ENCODE data around the gene CPAMD8.

The CPAMD8 gene

GRCh38 chr19:16914421-16914820 is 112.2 kb downstream of the CPAMD8 start:
- no peaks in the 10 kb centered on the region for H3K4me1 ChIP-seq
- H3K9ac ChIP-seq = no peak overlapping the region
- TF ChIP-seq, protein P1, sequence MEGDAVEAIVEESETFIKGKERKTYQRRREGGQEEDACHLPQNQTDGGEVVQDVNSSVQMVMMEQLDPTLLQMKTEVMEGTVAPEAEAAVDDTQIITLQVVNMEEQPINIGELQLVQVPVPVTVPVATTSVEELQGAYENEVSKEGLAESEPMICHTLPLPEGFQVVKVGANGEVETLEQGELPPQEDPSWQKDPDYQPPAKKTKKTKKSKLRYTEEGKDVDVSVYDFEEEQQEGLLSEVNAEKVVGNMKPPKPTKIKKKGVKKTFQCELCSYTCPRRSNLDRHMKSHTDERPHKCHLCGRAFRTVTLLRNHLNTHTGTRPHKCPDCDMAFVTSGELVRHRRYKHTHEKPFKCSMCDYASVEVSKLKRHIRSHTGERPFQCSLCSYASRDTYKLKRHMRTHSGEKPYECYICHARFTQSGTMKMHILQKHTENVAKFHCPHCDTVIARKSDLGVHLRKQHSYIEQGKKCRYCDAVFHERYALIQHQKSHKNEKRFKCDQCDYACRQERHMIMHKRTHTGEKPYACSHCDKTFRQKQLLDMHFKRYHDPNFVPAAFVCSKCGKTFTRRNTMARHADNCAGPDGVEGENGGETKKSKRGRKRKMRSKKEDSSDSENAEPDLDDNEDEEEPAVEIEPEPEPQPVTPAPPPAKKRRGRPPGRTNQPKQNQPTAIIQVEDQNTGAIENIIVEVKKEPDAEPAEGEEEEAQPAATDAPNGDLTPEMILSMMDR (IDR thresholded peaks at IDR 0.05) = no peak
- H3K27me3 ChIP-seq (ENCODE audit: control insufficient read depth, insufficient read depth, low read length) = no peaks in the 10 kb centered on the region
- H2AFZ ChIP-seq = no peak overlapping the region
- no peak overlapping the region for H3K27ac ChIP-seq
- H3K36me3 ChIP-seq (ENCODE audit: control insufficient read depth, insufficient read depth, low read length) = no peaks in the 10 kb centered on the region
- H3K4me2 ChIP-seq (ENCODE audit: low read length) = no peak overlapping the region
- no peaks in the 10 kb centered on the region for H3K79me2 ChIP-seq
- H3K9me3 ChIP-seq (ENCODE audit: control insufficient read depth, low read length) = no peaks in the 10 kb centered on the region
- H3K4me3 ChIP-seq (ENCODE audit: low read depth, low read length) = no peak overlapping the region

DNA sequence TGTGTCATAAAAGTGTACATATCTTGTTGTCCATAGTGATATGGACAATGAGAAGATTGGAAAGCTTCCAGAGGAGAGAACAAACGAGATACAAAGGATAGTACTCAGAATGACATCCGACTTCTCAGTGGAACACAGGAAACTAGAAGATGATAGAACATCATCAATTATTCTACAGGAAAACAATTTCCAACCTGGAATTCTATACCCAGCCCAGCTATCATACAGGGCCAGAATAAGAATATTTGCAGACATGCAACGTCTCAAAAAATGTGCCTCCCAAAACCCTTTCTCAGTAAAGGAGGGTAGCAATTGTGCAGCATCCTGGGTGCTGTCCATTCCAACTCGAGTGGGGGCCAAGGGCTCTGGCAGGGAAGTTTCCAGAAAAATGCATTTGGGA is 113.8 kb downstream of the CPAMD8 start:
- Histone ChIP-seq H3K9me3 (ENCODE audit: control insufficient read depth, low read length) (no peaks in the 10 kb centered on the region), H2AFZ (no peak overlapping the region), H3K4me1 (no peaks in the 10 kb centered on the region), H3K27me3 (ENCODE audit: control insufficient read depth, insufficient read depth, low read length) (no peaks in the 10 kb centered on the region), H3K36me3 (ENCODE audit: control insufficient read depth, insufficient read depth, low read length) (no peaks in the 10 kb centered on the region), H3K79me2 (no peaks in the 10 kb centered on the region), H3K9ac (no peak overlapping the region), H3K4me2 (ENCODE audit: low read length) (no peak overlapping the region), H3K27ac (no peak overlapping the region), H3K4me3 (ENCODE audit: low read depth, low read length) (no peak overlapping the region)
- TF ChIP-seq, protein P1 (IDR thresholded peaks at IDR 0.05) = no peak

DNA sequence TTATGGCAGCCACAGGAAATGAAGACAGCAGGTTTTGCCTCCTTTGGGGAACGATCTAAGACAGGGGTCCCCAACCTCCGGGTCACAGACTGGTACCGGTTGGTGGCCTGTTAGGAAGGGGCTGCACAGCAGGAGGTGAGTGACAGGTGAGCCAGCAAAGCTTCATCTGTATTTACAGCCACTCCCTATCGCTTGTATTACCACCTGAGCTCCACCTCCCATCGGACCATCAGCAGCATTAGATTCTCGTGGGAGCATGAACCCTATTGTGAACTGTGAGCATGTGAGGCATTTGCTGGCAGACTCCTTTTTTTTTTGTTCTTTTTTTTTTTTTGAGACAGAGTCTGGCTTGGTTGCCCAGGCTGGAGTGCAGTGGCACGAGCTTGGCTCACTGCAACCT is 115.6 kb downstream of the CPAMD8 start:
- Histone ChIP-seq H3K79me2 (no peaks in the 10 kb centered on the region), H3K4me1 (no peaks in the 10 kb centered on the region), H3K27ac (no peak overlapping the region), H2AFZ (no peak overlapping the region), H3K9ac (no peak overlapping the region), H3K36me3 (ENCODE audit: control insufficient read depth, insufficient read depth, low read length) (no peaks in the 10 kb centered on the region), H3K4me2 (ENCODE audit: low read length) (no peak overlapping the region), H3K4me3 (ENCODE audit: low read depth, low read length) (no peak overlapping the region), H3K9me3 (ENCODE audit: control insufficient read depth, low read length) (no peaks in the 10 kb centered on the region), H3K27me3 (ENCODE audit: control insufficient read depth, insufficient read depth, low read length) (no peaks in the 10 kb centered on the region)
- TF ChIP-seq, protein P1 (IDR thresholded peaks at IDR 0.05) = no peak

GRCh38 chr19:16908759-16909158 is 117.9 kb downstream of the CPAMD8 start:
- H3K27ac ChIP-seq = no peak overlapping the region
- H3K9ac ChIP-seq = no peak overlapping the region
- no peak overlapping the region for H3K4me3 ChIP-seq (ENCODE audit: low read depth, low read length)

GRCh38 chr19:16904599-16904998 is 122.0 kb downstream of the CPAMD8 start:
- no peak overlapping the region for H3K4me3 ChIP-seq (ENCODE audit: low read depth, low read length)
- no peaks in the 10 kb centered on the region for H3K4me1 ChIP-seq
- no peaks in the 10 kb centered on the region for H3K79me2 ChIP-seq
- H3K9me3 ChIP-seq (ENCODE audit: control insufficient read depth, low read length) = no peaks in the 10 kb centered on the region
- no peaks in the 10 kb centered on the region for H3K27me3 ChIP-seq (ENCODE audit: control insufficient read depth, insufficient read depth, low read length)
- H2AFZ ChIP-seq = no peak overlapping the region
- TF ChIP-seq, protein P1 (IDR thresholded peaks at IDR 0.05) = no peak
- no peak overlapping the region for H3K4me2 ChIP-seq (ENCODE audit: low read length)
- H3K9ac ChIP-seq = no peak overlapping the region
- H3K27ac ChIP-seq = no peak overlapping the region
- no peaks in the 10 kb centered on the region for H3K36me3 ChIP-seq (ENCODE audit: control insufficient read depth, insufficient read depth, low read length)

More at GRCh38 chr19:16908759-16909158, 117.9 kb downstream of the CPAMD8 start:
- Histone ChIP-seq H3K4me1 (no peaks in the 10 kb centered on the region), H3K27me3 (ENCODE audit: control insufficient read depth, insufficient read depth, low read length) (no peaks in the 10 kb centered on the region), H3K9me3 (ENCODE audit: control insufficient read depth, low read length) (no peaks in the 10 kb centered on the region), H2AFZ (no peak overlapping the region), H3K79me2 (no peaks in the 10 kb centered on the region), H3K4me2 (ENCODE audit: low read length) (no peak overlapping the region), H3K36me3 (ENCODE audit: control insufficient read depth, insufficient read depth, low read length) (no peaks in the 10 kb centered on the region)
- TF ChIP-seq, protein P1 (IDR thresholded peaks at IDR 0.05) = no peak

All from parathyroid adenoma (tissue), 2 donors.